GM23338 (cell line): ENCODE measurements around the gene NRF1.
"Not testable (repeated sequence)": the region's sequence is repeated elsewhere in the genome, so short reads cannot be mapped to it uniquely, and the experiment has no call there.

Experiments used
- CREB1 ChIP-seq: fragments of 250-450 bp; sonication (Bioruptor Pico); IDR thresholded peaks from 2 replicates; pipeline ENCODE4 v1.5.0; 2020; ENCODE audit warnings: low read depth, mild to moderate bottlenecking, moderate library complexity
- EZH2phosphoT487 ChIP-seq: fragments of 200-600 bp; sonication (generic); IDR thresholded peaks from one replicate; pipeline ENCODE4 v1.8.1; 2018; ENCODE audit warnings: antibody characterized with exemption; ENCODE audit not compliant: unreplicated experiment
- REST ChIP-seq: IDR thresholded peaks from one replicate; pipeline ENCODE4 v1.6.1; 2018; ENCODE audit warnings: antibody characterized with exemption; ENCODE audit not compliant: unreplicated experiment
- TF ChIP-seq, protein P1 (sequence below), 2 experiments: fragments of 200-600 bp in 1 of 2; sonication (generic) in 1 of 2; conservative IDR thresholded peaks; 2 replicates each; pipeline versions ENCODE4 v1.5.1 to v1.6.1; 2016 to 2017; ENCODE audit warnings: antibody characterized with exemption in 2 of 2, low read depth in 2 of 2, mild to moderate bottlenecking in 2 of 2, moderate library complexity in 1 of 2

DNA sequence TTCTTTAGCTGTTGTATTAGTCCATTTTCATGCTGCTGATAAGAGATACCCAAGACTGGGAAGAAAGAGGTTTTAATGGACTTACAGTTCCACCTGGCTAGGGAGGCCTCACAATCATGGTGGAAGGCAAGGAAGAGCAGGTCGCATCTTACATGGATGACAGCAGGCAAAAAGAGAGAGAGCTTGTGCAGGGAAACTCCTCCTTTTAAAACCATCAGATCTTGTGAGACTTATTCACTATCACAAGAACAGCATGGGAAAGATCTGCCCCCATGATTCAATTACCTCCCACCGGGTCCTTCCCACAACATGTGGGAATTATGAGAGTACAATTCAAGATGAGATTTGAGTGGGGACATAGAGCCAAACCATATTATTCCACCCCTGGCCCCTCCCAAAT, 48.4 kb downstream of the NRF1 start:
- TF ChIP-seq, protein P1, sequence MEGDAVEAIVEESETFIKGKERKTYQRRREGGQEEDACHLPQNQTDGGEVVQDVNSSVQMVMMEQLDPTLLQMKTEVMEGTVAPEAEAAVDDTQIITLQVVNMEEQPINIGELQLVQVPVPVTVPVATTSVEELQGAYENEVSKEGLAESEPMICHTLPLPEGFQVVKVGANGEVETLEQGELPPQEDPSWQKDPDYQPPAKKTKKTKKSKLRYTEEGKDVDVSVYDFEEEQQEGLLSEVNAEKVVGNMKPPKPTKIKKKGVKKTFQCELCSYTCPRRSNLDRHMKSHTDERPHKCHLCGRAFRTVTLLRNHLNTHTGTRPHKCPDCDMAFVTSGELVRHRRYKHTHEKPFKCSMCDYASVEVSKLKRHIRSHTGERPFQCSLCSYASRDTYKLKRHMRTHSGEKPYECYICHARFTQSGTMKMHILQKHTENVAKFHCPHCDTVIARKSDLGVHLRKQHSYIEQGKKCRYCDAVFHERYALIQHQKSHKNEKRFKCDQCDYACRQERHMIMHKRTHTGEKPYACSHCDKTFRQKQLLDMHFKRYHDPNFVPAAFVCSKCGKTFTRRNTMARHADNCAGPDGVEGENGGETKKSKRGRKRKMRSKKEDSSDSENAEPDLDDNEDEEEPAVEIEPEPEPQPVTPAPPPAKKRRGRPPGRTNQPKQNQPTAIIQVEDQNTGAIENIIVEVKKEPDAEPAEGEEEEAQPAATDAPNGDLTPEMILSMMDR (conservative IDR thresholded peaks at IDR 0.05; ENCODE audit: low read depth in 2 of 2) = not testable (repeated sequence)
- TF ChIP-seq EZH2phosphoT487; REST; CREB1 (CRISPR knock-in tag): not testable (repeated sequence)
